ENCODE data around the gene JMJD7. TPM values are rescaled to one million over a fixed set of nuclear protein-coding genes. Genes with fewer than 3 reads are reported as not detected.

Gene JMJD7
- total and polyA plus RNA-seq, 2 donors (not counting 1 experiment from before 2014, with no cell fraction given), result 33.4 to 43.9 TPM

DNA sequence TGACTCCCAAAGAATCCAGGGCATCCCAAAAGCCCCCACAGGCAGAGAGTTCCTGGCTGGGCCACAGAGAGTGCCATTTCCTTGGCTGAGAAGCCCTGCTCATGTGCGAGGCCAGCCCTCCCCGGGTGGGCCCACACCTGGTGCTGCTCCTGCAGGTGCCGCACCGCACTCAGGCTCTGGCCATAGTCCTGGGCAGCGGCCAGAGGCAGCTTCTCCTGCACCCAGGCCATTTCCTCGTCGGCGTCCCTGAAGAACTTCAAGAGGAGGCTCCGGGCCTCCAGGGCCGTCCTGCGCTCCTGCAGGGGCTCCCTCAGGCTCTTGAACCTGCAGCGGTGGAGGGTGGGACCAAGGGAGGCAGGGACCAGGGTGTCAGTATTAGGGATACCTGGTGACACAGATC, 28.8 kb downstream of the JMJD7 start:
- CTCF ChIA-PET, result no interaction called here
- Mint-ChIP-seq H3K27ac (no peak overlapping the region), H3K4me3 (no peak overlapping the region), H3K4me1 (no peaks in the 10 kb centered on the region), H3K27me3 (no peaks in the 10 kb centered on the region), H3K9me3 (ENCODE audit: insufficient read depth) (no peaks in the 10 kb centered on the region)
- H4K20me1 ChIP-seq (ENCODE audit: control insufficient read depth, insufficient read depth, low read length, poor library complexity, severe bottlenecking), result no peaks in the 10 kb centered on the region
- H3K36me3 ChIP-seq (replicated peaks in 1 of 2; ENCODE audit: control extremely low read depth in 1 of 2, control insufficient read depth in 1 of 2, extremely low read depth in 1 of 2, insufficient read depth in 2 of 2, low read length in 1 of 2), result no peaks in the 10 kb centered on the region
- H3K9me3 ChIP-seq (ENCODE audit: control extremely low read depth in 1 of 3, control insufficient read depth in 2 of 3, insufficient read depth in 1 of 3, low read length in 2 of 3), result no peaks in the 10 kb centered on the region
- ATAC-seq (ENCODE audit: low read depth), result no peak
- H3K4me1 ChIP-seq (ENCODE audit: control insufficient read depth in 2 of 2, insufficient read depth in 2 of 2, low read length in 2 of 2), result peaks cover 0 to 6% of the 10 kb centered on the region in 2 donors
- 97% methylated on average over 12 of the region's 12 CpGs for WGBS (ENCODE audit: insufficient coverage)
- no peak overlapping the region for H2AFZ ChIP-seq (ENCODE audit: insufficient read depth, low read depth, low read length, poor library complexity, severe bottlenecking)
- POLR2A ChIA-PET, result no interaction called here
- no peak overlapping the region for H3K4me3 ChIP-seq (ENCODE audit: control extremely low read depth in 1 of 5, extremely low read depth in 1 of 5, insufficient read depth in 1 of 5, low read depth in 2 of 5, low read length in 4 of 5)
- no peak for DNase-seq
- intact Hi-C loops (cut with micrococcal nuclease), result no loop called here
- no peak overlapping the region for H3K27ac ChIP-seq (ENCODE audit: low read length in 2 of 2)
- H3K4me2 ChIP-seq (replicated peaks; ENCODE audit: low read depth, low read length, poor library complexity, severe bottlenecking), result no peak overlapping the region
- H3K79me2 ChIP-seq (ENCODE audit: control insufficient read depth, insufficient read depth, low read length), result no peaks in the 10 kb centered on the region
- TF ChIP-seq, protein P1, sequence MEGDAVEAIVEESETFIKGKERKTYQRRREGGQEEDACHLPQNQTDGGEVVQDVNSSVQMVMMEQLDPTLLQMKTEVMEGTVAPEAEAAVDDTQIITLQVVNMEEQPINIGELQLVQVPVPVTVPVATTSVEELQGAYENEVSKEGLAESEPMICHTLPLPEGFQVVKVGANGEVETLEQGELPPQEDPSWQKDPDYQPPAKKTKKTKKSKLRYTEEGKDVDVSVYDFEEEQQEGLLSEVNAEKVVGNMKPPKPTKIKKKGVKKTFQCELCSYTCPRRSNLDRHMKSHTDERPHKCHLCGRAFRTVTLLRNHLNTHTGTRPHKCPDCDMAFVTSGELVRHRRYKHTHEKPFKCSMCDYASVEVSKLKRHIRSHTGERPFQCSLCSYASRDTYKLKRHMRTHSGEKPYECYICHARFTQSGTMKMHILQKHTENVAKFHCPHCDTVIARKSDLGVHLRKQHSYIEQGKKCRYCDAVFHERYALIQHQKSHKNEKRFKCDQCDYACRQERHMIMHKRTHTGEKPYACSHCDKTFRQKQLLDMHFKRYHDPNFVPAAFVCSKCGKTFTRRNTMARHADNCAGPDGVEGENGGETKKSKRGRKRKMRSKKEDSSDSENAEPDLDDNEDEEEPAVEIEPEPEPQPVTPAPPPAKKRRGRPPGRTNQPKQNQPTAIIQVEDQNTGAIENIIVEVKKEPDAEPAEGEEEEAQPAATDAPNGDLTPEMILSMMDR (IDR thresholded peaks at IDR 0.05), result no peak
- no peak for TF ChIP-seq EZH2 (IDR thresholded peaks at IDR 0.05; ENCODE audit: borderline replicate concordance, insufficient read depth, low read depth, low read length, poor library complexity, severe bottlenecking)
- H3K9ac ChIP-seq (ENCODE audit: low read length), result no peak overlapping the region
- peaks cover 0 to 7% (median 0%) of the 10 kb centered on the region in 4 experiments for H3K27me3 ChIP-seq (replicated peaks in 1 of 4; ENCODE audit: control extremely low read depth in 1 of 4, control insufficient read depth in 3 of 4, insufficient read depth in 4 of 4, low read length in 3 of 4)

DNA sequence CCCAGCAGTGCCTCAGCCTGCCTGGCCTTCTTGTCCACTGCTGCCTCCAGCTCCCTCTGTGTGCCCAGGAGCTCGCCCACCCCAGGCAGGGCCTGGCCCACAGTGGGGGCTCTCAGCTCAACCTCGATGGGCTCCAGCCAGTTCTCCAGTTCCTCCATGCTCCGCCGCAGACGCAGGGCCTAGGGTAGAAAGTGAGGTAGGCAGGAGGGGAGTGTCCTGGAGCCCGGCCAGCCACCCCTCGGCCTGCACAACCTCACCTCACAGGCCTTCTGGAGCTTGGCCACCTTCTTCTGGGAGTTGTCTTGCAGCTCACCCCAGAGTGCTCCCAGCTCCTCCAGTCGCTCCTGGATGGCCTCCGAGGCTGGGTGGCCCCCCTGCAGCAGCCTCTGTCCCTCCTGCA, 29.4 kb downstream of the JMJD7 start:
- H3K27ac Mint-ChIP-seq, result no peak overlapping the region

More for the DNA sequence above, 29.4 kb downstream of the JMJD7 start:
- Histone ChIP-seq H3K9ac (ENCODE audit: low read length) (no peak overlapping the region), H4K20me1 (ENCODE audit: control insufficient read depth, insufficient read depth, low read length, poor library complexity, severe bottlenecking) (no peaks in the 10 kb centered on the region), H3K36me3 (replicated peaks in 1 of 2; ENCODE audit: control extremely low read depth in 1 of 2, control insufficient read depth in 1 of 2, extremely low read depth in 1 of 2, insufficient read depth in 2 of 2, low read length in 1 of 2) (no peaks in the 10 kb centered on the region), H3K9me3 (ENCODE audit: control extremely low read depth in 1 of 3, control insufficient read depth in 2 of 3, insufficient read depth in 1 of 3, low read length in 2 of 3) (no peaks in the 10 kb centered on the region), H2AFZ (ENCODE audit: insufficient read depth, low read depth, low read length, poor library complexity, severe bottlenecking) (no peak overlapping the region), H3K4me3 (ENCODE audit: control extremely low read depth in 1 of 5, extremely low read depth in 1 of 5, insufficient read depth in 1 of 5, low read depth in 2 of 5, low read length in 4 of 5) (no peak overlapping the region), H3K27me3 (replicated peaks in 1 of 4; ENCODE audit: control extremely low read depth in 1 of 4, control insufficient read depth in 3 of 4, insufficient read depth in 4 of 4, low read length in 3 of 4) (peaks cover 0 to 3% (median 0%) of the 10 kb centered on the region in 4 experiments), H3K4me2 (replicated peaks; ENCODE audit: low read depth, low read length, poor library complexity, severe bottlenecking) (no peak overlapping the region), H3K79me2 (ENCODE audit: control insufficient read depth, insufficient read depth, low read length) (no peaks in the 10 kb centered on the region), H3K27ac (ENCODE audit: low read length in 2 of 2) (no peak overlapping the region), H3K4me1 (ENCODE audit: control insufficient read depth in 2 of 2, insufficient read depth in 2 of 2, low read length in 2 of 2) (peaks cover 0 to 6% of the 10 kb centered on the region in 2 donors)
- Mint-ChIP-seq H3K4me1 (no peaks in the 10 kb centered on the region), H3K4me3 (no peak overlapping the region), H3K9me3 (ENCODE audit: insufficient read depth) (no peaks in the 10 kb centered on the region), H3K27me3 (no peaks in the 10 kb centered on the region)
- no peak for DNase-seq
- 81% methylated on average over 4 of the region's 9 CpGs for WGBS (ENCODE audit: insufficient coverage)
- no peak for TF ChIP-seq EZH2 (IDR thresholded peaks at IDR 0.05; ENCODE audit: borderline replicate concordance, insufficient read depth, low read depth, low read length, poor library complexity, severe bottlenecking)
- TF ChIP-seq, protein P1 (IDR thresholded peaks at IDR 0.05), result no peak
- intact Hi-C loops (cut with micrococcal nuclease), result no loop called here
- ATAC-seq (ENCODE audit: low read depth), result no peak
- ChIA-PET CTCF (no interaction called here), POLR2A (no interaction called here)

All from B cell (primary cell).